ENCODE measurements around the gene IAH1.

GRCh38 chr2:9430316-9431293 lies 43.7 kb upstream of the IAH1 start:
- TF ChIP-seq CTCF (IDR thresholded peaks at IDR 0.05; ENCODE audit: low read length) = no peak
- no peak for TF ChIP-seq EZH2 (optimal IDR thresholded peaks at IDR 0.05; ENCODE audit: low read depth, low read length)

Measured in MM.1S (cell line).